ENCODE results near the gene RNF217. TPM values are rescaled to one million over a fixed set of nuclear protein-coding genes. Genes with fewer than 3 reads are reported as not detected.

Gene RNF217
- total RNA-seq, 1 donor from 2014 or later: 1.8 TPM

DNA sequence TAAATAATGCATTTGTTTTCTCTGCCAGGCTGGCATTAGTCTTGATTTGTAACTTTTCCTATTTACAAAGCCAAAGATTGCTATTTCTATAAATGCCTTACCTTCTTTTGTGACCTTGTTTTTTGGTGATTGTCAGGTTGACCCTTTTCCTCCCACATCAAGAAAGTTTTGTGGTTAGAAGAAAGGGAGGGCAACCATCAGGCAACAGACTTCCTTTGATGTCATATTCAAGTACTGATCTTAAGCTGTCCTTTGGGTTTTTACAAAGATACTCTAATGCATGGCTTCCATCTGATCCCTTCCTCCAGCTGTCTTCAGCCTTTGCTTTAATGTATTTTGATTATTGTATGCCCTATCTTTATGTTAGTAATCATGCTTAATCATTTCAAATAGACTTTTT is 23.9 kb downstream of the RNF217 start:
- Mint-ChIP-seq H3K4me1 (ENCODE audit: low read depth) (peaks cover 7% of the 10 kb centered on the region), H3K27me3 (ENCODE audit: insufficient read depth) (no peaks in the 10 kb centered on the region), H3K4me3 (no peak overlapping the region), H3K27ac (no peak overlapping the region), H3K36me3 (ENCODE audit: low read depth) (no peaks in the 10 kb centered on the region), H3K9me3 (no peaks in the 10 kb centered on the region)
- no peak for DNase-seq (ENCODE audit: low spot score)
- intact Hi-C loops (cut with micrococcal nuclease): no loop called here

DNA sequence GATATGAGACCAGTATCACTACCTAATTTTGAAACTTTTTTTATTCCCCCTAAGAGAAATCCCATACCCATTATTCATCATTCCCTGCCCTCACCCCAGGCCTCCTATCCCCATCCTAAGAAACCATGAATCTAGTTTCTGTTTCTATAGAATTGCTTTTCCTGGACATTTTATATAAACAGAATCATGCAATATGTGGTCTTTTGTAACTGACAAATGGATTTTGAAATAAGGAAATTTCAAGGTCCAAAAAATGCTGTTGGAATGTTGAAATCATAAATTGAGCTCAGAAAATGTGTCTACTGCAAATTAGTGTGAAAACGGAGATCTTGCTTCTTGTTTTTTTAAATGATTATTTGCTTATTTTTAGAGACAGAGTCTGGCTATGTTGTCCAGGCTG is 25.1 kb downstream of the RNF217 start:
- no peaks in the 10 kb centered on the region for H3K27me3 Mint-ChIP-seq (ENCODE audit: insufficient read depth)
- no peaks in the 10 kb centered on the region for H3K36me3 Mint-ChIP-seq (ENCODE audit: low read depth)
- H3K4me1 Mint-ChIP-seq (ENCODE audit: low read depth): peaks cover 7% of the 10 kb centered on the region
- no peak overlapping the region for H3K4me3 Mint-ChIP-seq
- H3K9me3 Mint-ChIP-seq: no peaks in the 10 kb centered on the region
- no peak overlapping the region for H3K27ac Mint-ChIP-seq
- intact Hi-C loops (cut with micrococcal nuclease): no loop called here
- DNase-seq (ENCODE audit: low spot score): no peak

DNA sequence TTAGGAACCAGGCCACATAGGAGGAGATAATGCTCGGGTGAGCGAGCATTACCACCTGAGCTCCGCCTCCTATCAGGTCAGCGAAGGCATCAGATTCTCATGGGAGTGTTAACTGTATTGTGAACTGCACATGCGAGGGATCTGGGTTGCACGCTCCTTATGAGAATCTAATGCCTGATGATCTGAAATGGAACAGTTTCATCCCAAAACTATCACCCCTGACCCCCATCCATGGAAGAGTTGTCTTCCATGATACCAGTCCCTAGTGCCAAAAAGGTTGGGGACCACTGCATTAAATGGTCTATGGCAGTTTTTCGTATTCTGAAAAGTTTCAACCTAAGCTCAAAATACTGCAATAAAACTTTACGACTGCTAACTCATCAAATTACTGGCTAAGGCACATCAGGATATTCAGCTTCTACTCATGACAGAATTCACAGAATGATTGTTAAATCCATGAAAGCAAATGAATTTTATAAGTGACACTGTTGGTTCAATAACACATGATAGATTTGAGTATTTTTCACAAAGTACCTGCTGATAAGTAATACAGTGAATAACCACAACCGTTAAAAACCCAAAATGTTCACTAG is 25.9 kb downstream of the RNF217 start:
- no peaks in the 10 kb centered on the region for H3K27me3 Mint-ChIP-seq (ENCODE audit: insufficient read depth)
- intact Hi-C loops (cut with micrococcal nuclease): no loop called here
- DNase-seq (ENCODE audit: low spot score): no peak
- H3K4me3 Mint-ChIP-seq: no peak overlapping the region
- H3K27ac Mint-ChIP-seq: no peak overlapping the region
- H3K4me1 Mint-ChIP-seq (ENCODE audit: low read depth): peaks cover 7% of the 10 kb centered on the region
- no peaks in the 10 kb centered on the region for H3K9me3 Mint-ChIP-seq
- H3K36me3 Mint-ChIP-seq (ENCODE audit: low read depth): no peaks in the 10 kb centered on the region

DNA sequence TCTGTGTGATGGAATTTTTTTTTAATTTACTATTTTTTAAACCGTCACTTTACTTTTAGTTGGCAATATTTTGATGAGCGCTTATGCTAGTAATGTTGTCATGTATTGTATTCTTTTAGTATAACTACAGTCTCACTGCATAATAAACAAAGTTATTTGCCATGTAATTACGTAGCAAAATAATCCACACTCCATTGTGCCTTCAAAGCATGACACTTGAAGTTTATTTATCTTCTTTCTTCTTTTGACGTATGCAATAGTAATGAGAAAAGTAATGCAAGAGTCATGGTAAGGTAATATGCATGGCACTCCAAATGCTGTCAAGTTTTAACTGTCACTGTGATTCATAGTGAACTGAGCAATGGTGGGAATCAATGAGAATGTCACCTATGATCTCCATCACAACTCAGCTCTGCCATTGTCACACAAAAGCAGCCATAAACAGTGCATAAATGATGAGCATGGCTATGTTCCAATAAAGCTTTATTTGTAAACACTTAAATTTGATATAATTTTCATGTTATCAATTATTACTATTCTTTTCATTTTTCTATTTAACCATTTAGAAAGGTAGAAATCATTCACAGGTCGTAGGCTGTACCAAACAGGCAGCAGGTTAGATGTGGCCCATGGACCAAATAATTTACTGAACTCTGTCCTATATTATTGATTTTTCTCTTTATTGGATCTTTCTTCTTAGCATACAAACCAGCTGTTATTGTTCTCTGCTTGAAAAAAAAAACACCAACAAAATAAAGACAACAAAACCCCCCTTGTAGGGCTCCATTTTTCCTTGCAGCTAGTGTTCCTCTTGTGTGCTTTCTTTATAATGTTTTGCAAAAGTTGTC is 27.1 kb downstream of the RNF217 start:
- Mint-ChIP-seq H3K36me3 (ENCODE audit: low read depth) (no peaks in the 10 kb centered on the region), H3K9me3 (no peaks in the 10 kb centered on the region), H3K27ac (no peak overlapping the region), H3K27me3 (ENCODE audit: insufficient read depth) (no peaks in the 10 kb centered on the region), H3K4me1 (ENCODE audit: low read depth) (peaks cover 7% of the 10 kb centered on the region), H3K4me3 (no peak overlapping the region)
- intact Hi-C loops (cut with micrococcal nuclease): no loop called here
- DNase-seq (ENCODE audit: low spot score): no peak

DNA sequence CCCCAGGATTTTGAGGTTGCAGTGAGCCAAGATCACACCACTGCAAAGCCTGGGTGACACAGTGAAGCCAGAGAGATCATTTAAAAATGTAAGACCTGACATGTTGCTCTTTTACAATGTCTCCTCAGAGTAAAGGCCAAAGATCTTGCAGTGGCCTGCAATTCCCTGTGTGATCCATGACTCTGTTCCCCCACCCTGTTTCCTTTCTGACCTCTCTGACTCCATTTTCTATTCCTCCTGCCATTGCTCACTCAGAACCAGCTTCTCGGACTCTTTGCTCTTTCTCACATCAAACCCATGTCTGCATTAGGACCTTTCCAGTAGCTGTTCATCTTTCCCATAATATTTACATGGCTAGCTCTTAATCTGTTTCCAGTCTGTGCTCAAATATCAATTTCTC is 28.8 kb downstream of the RNF217 start:
- Mint-ChIP-seq H3K27me3 (ENCODE audit: insufficient read depth) (no peaks in the 10 kb centered on the region), H3K9me3 (no peaks in the 10 kb centered on the region), H3K4me1 (ENCODE audit: low read depth) (peaks cover 5% of the 10 kb centered on the region), H3K27ac (no peak overlapping the region), H3K36me3 (ENCODE audit: low read depth) (no peaks in the 10 kb centered on the region), H3K4me3 (no peak overlapping the region)
- DNase-seq (ENCODE audit: low spot score): no peak
- intact Hi-C loops (cut with micrococcal nuclease): no loop called here

DNA sequence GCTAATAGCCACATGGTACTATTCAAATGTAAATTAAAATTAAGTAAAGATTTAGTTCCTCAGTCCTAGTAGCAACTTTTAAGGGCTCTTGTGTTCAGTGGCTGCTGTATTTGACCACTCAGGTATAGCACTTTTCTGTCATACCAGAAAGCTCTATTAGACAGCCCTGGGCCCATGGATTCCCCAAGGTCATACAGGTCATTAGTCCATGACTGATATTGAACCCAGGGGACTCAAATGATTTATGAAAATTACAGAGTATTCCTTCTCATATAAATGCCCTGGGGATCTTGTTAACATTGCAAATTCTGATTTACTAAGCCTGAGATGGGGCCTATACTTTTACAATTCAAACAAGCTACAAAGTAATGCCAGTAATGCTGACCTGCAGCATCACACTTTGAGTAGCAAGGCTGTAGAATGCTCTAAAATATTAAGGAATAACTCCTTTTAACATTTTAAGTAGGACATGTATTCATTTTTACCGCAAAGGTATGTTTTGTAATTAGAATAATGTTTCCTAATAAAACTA is 29.6 kb downstream of the RNF217 start:
- no peaks in the 10 kb centered on the region for H3K36me3 Mint-ChIP-seq (ENCODE audit: low read depth)
- intact Hi-C loops (cut with micrococcal nuclease): no loop called here
- no peak overlapping the region for H3K27ac Mint-ChIP-seq
- H3K9me3 Mint-ChIP-seq: no peaks in the 10 kb centered on the region
- no peak overlapping the region for H3K4me3 Mint-ChIP-seq
- no peaks in the 10 kb centered on the region for H3K4me1 Mint-ChIP-seq (ENCODE audit: low read depth)
- H3K27me3 Mint-ChIP-seq (ENCODE audit: insufficient read depth): no peaks in the 10 kb centered on the region
- no peak for DNase-seq (ENCODE audit: low spot score)

DNA sequence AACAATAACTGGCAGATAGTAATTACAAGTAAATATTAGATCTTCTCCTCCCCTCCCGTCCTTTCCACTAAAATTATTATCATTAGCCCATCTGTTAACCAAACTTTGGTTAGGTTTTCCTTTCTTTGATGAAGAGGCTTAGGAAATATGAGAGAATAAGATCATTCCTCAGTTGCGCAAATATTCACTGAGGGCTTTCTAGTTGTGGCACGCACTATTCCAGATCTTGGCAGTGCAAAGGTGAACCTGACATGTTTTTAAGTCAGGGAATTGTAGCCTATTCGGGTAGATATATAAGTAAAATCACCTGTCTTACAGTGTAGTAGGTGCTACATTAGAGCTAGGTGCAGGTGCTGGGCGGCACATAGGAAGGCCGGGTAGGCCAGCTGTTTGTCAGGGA is 31.1 kb downstream of the RNF217 start:
- no peaks in the 10 kb centered on the region for H3K27me3 Mint-ChIP-seq (ENCODE audit: insufficient read depth)
- H3K4me3 Mint-ChIP-seq: no peak overlapping the region
- no peak overlapping the region for H3K27ac Mint-ChIP-seq
- no peaks in the 10 kb centered on the region for H3K36me3 Mint-ChIP-seq (ENCODE audit: low read depth)
- intact Hi-C loops (cut with micrococcal nuclease): no loop called here
- no peaks in the 10 kb centered on the region for H3K4me1 Mint-ChIP-seq (ENCODE audit: low read depth)
- H3K9me3 Mint-ChIP-seq: no peaks in the 10 kb centered on the region
- DNase-seq (ENCODE audit: low spot score): no peak

DNA sequence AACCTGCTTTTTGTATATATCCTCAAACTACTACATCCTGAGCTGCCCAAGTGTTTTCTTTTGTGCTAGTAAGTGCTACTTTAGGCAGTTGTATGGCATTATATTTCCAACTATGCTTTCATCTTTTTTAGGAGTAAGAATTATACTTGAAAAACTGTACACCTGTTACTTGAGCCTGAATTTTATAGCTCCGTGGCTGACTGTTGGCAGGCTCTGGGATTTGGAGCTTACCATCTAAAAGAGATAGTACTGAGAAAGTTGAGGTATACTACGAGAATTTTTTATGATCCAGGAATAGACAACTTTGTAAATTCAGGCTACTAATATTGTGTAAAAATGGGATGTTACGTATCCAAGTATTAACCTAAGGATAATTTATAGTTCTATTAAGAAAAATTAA is 32.4 kb downstream of the RNF217 start:
- Mint-ChIP-seq H3K27ac (no peak overlapping the region), H3K9me3 (no peaks in the 10 kb centered on the region), H3K4me1 (ENCODE audit: low read depth) (no peaks in the 10 kb centered on the region), H3K36me3 (ENCODE audit: low read depth) (no peaks in the 10 kb centered on the region), H3K4me3 (no peak overlapping the region), H3K27me3 (ENCODE audit: insufficient read depth) (no peaks in the 10 kb centered on the region)
- intact Hi-C loops (cut with micrococcal nuclease): no loop called here
- no peak for DNase-seq (ENCODE audit: low spot score)

DNA sequence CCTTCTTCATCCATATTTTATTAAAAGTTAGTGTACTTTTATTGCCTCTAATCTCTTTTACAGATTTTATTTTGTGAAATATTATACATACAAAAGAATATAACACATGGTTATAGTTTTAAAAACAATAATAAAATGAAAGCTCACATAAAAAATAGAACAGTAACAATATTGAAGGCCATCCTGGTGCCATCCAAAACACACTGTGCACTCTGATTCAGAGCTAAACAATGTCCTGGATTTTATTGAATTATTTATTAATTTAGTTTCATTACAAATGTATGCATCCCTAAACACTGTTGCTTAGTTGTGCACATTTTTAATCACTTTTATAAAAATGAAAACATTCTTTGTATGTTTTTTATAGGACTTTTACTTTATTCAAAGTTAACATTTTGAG is 32.9 kb downstream of the RNF217 start:
- no peaks in the 10 kb centered on the region for H3K27me3 Mint-ChIP-seq (ENCODE audit: insufficient read depth)
- H3K4me3 Mint-ChIP-seq: no peak overlapping the region
- DNase-seq (ENCODE audit: low spot score): no peak
- no peaks in the 10 kb centered on the region for H3K9me3 Mint-ChIP-seq
- no peaks in the 10 kb centered on the region for H3K36me3 Mint-ChIP-seq (ENCODE audit: low read depth)
- no peak overlapping the region for H3K27ac Mint-ChIP-seq
- intact Hi-C loops (cut with micrococcal nuclease): no loop called here
- no peaks in the 10 kb centered on the region for H3K4me1 Mint-ChIP-seq (ENCODE audit: low read depth)

DNA sequence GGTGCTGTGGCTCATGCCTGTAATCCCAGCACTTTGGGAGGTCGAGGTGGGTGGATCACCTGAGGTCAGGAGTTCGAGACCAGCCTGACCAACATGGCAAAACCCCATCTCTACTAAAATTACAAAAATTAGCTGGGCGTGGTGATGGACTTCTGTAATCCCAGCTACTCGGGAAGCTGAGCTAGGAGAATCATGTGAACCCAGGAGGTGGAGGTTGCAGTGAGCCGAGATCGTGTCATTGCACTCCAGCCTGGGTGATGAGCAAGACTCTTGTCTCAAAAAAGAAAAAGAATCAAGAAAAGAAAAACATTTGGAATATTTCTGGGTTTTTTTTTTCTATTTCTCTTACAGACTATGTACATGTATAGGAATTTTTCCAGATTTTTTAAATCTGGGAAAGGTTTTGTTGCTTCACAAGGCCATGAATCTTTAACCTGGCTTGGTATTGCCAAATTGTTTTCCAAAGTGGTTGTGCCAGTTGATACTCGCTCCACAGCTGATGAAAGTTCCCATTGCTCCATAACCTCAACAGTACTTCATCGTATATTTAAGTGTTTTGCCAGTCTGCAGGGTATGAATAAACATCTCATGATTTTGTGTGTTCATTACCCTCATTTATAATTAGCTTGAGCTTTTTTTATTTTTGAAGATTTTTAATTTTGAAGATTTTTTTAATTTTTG is 33.5 kb downstream of the RNF217 start:
- intact Hi-C loops (cut with micrococcal nuclease): no loop called here
- H3K9me3 Mint-ChIP-seq: no peaks in the 10 kb centered on the region
- H3K4me1 Mint-ChIP-seq (ENCODE audit: low read depth): no peaks in the 10 kb centered on the region
- DNase-seq (ENCODE audit: low spot score): no peak
- H3K36me3 Mint-ChIP-seq (ENCODE audit: low read depth): no peaks in the 10 kb centered on the region
- no peak overlapping the region for H3K4me3 Mint-ChIP-seq
- H3K27ac Mint-ChIP-seq: no peak overlapping the region
- H3K27me3 Mint-ChIP-seq (ENCODE audit: insufficient read depth): no peaks in the 10 kb centered on the region

DNA sequence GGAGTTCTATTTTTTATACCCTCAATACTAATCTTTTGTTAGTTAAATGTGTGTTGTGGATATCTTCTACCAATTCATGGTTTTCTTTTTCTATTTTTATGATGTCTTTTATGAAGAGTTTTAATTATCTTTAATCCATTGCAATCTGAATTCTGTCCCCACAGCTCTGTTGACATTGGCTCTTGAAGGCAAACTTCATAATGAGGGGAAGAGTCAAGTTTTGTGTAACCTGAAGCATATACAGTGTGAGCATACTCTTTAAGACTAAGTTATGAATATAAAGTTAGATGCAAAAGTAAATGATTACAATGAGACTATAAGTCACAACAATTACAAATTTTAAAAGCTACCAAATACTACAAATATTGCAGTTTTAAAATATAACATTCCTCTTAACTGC is 34.2 kb downstream of the RNF217 start:
- intact Hi-C loops (cut with micrococcal nuclease): no loop called here
- H3K27ac Mint-ChIP-seq: no peak overlapping the region
- H3K36me3 Mint-ChIP-seq (ENCODE audit: low read depth): no peaks in the 10 kb centered on the region
- no peaks in the 10 kb centered on the region for H3K9me3 Mint-ChIP-seq
- DNase-seq (ENCODE audit: low spot score): no peak
- no peak overlapping the region for H3K4me3 Mint-ChIP-seq
- no peaks in the 10 kb centered on the region for H3K27me3 Mint-ChIP-seq (ENCODE audit: insufficient read depth)
- no peaks in the 10 kb centered on the region for H3K4me1 Mint-ChIP-seq (ENCODE audit: low read depth)

DNA sequence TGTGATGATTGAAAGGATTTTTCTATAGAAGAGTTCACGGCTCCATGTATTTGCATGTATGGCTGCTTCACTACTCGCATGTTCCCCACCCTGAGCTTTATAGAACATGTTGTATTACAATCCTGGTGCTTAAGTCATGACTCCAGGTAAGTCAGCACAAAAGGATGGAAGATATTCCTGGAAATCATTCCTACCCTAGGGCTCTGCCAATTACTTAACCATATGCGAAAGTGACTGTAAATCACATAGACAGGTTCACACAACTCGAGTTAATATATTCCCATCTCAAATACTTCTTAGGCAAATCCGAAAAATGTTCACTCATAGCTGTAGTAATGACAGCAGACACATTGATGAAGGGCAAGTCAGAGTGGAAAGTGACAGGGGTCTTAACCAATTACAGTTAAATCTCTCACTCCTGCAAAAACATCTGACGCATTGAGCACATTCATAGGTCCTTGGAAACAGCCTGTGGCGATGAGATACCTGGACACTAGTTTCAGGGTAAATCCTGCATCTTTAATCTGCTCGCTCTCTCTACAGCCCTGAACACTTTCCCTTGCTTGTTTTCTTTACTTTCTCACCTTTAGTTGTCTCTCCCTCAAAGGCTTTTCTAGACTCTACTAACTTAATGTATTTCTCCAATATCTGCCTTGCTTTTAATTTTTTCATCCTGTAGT is 35.1 kb downstream of the RNF217 start:
- DNase-seq (ENCODE audit: low spot score): no peak
- H3K4me1 Mint-ChIP-seq (ENCODE audit: low read depth): no peaks in the 10 kb centered on the region
- no peaks in the 10 kb centered on the region for H3K27me3 Mint-ChIP-seq (ENCODE audit: insufficient read depth)
- no peaks in the 10 kb centered on the region for H3K9me3 Mint-ChIP-seq
- intact Hi-C loops (cut with micrococcal nuclease): no loop called here
- H3K27ac Mint-ChIP-seq: no peak overlapping the region
- H3K4me3 Mint-ChIP-seq: no peak overlapping the region
- H3K36me3 Mint-ChIP-seq (ENCODE audit: low read depth): no peaks in the 10 kb centered on the region
